ENCODE measurements around the gene EPHB2.

- no peak for TF ChIP-seq POLR2AphosphoS5 (IDR thresholded peaks at IDR 0.05; ENCODE audit: insufficient read depth in 1 of 2, low read depth in 1 of 2)
- TF ChIP-seq CTCF (IDR thresholded peaks at IDR 0.05) = no peak
Observed at GRCh38 chr1:22865736-22866135, 155.1 kb downstream of the EPHB2 start.

Data from vagina (tissue), 2 donors.